Skeletal muscle satellite cell (primary cell): ENCODE measurements around the gene STX16.

Experiments used
- H3K27me3 ChIP-seq: 2 replicates; pipeline ENCODE4 v1.7.0; 2013; ENCODE audit warnings: low read length; ENCODE audit not compliant: control insufficient read depth, insufficient read depth
- H3K36me3 ChIP-seq: 2 replicates; pipeline ENCODE4 v1.7.0; 2013; ENCODE audit warnings: mild to moderate bottlenecking, control low read depth, low read length; ENCODE audit not compliant: insufficient read depth
- H3K4me1 ChIP-seq: 2 replicates; pipeline ENCODE4 v1.7.0; 2013; ENCODE audit warnings: low read length; ENCODE audit not compliant: control insufficient read depth, insufficient read depth
- H3K4me2 ChIP-seq: 2 replicates; pipeline ENCODE4 v1.7.0; 2013; ENCODE audit warnings: mild to moderate bottlenecking, low read length
- H3K4me3 ChIP-seq: 2 replicates; pipeline ENCODE4 v1.7.0; 2013; ENCODE audit warnings: low read length
- H3K9ac ChIP-seq: 2 replicates; pipeline ENCODE4 v1.7.0; 2013; ENCODE audit warnings: mild to moderate bottlenecking, low read depth, low read length, moderate library complexity
- H3K9me3 ChIP-seq: replicated peaks from 2 replicates; pipeline ENCODE4 v1.7.0; 2013; ENCODE audit warnings: mild to moderate bottlenecking, control low read depth, low read length

STX16 gene

GRCh38 chr20:58706150-58706892, 55.2 kb downstream of the STX16 start:
- Histone ChIP-seq H3K9ac (no peak overlapping the region), H3K4me2 (no peak overlapping the region), H3K4me3 (no peak overlapping the region), H3K27me3 (no peaks in the 10 kb centered on the region), H3K4me1 (no peaks in the 10 kb centered on the region), H3K36me3 (peaks cover 37% of the 10 kb centered on the region), H3K9me3 (no peaks in the 10 kb centered on the region)

GRCh38 chr20:58706975-58707681, 56.0 kb downstream of the STX16 start:
- no peaks in the 10 kb centered on the region for H3K4me1 ChIP-seq
- no peak overlapping the region for H3K4me3 ChIP-seq
- peaks cover 36% of the 10 kb centered on the region for H3K36me3 ChIP-seq
- H3K9me3 ChIP-seq, result no peaks in the 10 kb centered on the region
- H3K4me2 ChIP-seq, result no peak overlapping the region
- no peak overlapping the region for H3K9ac ChIP-seq
- no peaks in the 10 kb centered on the region for H3K27me3 ChIP-seq

GRCh38 chr20:58707770-58708169, 56.7 kb downstream of the STX16 start:
- H3K4me3 ChIP-seq, result no peak overlapping the region
- peaks cover 30% of the 10 kb centered on the region for H3K36me3 ChIP-seq
- no peak overlapping the region for H3K9ac ChIP-seq
- H3K27me3 ChIP-seq, result no peaks in the 10 kb centered on the region
- no peak overlapping the region for H3K4me2 ChIP-seq
- no peaks in the 10 kb centered on the region for H3K4me1 ChIP-seq
- no peaks in the 10 kb centered on the region for H3K9me3 ChIP-seq

GRCh38 chr20:58708246-58708931, 57.3 kb downstream of the STX16 start:
- H3K9ac ChIP-seq, result no peak overlapping the region
- no peaks in the 10 kb centered on the region for H3K27me3 ChIP-seq
- peaks cover 23% of the 10 kb centered on the region for H3K36me3 ChIP-seq
- no peaks in the 10 kb centered on the region for H3K9me3 ChIP-seq
- H3K4me3 ChIP-seq, result no peak overlapping the region
- H3K4me1 ChIP-seq, result no peaks in the 10 kb centered on the region
- H3K4me2 ChIP-seq, result no peak overlapping the region

GRCh38 chr20:58709013-58709702, 58.1 kb downstream of the STX16 start:
- Histone ChIP-seq H3K4me2 (no peak overlapping the region), H3K36me3 (peaks cover 16% of the 10 kb centered on the region), H3K9ac (no peak overlapping the region), H3K9me3 (no peaks in the 10 kb centered on the region), H3K27me3 (no peaks in the 10 kb centered on the region), H3K4me1 (no peaks in the 10 kb centered on the region), H3K4me3 (no peak overlapping the region)

- H3K4me1 ChIP-seq, result no peaks in the 10 kb centered on the region
- no peaks in the 10 kb centered on the region for H3K27me3 ChIP-seq
- no peaks in the 10 kb centered on the region for H3K9me3 ChIP-seq
- H3K36me3 ChIP-seq, result peaks cover 11% of the 10 kb centered on the region
- no peak overlapping the region for H3K4me2 ChIP-seq
- H3K4me3 ChIP-seq, result no peak overlapping the region
- H3K9ac ChIP-seq, result no peak overlapping the region
Observed at GRCh38 chr20:58709703-58710039, 58.6 kb downstream of the STX16 start.

- Histone ChIP-seq H3K4me2 (no peak overlapping the region), H3K4me1 (no peaks in the 10 kb centered on the region), H3K9ac (no peak overlapping the region), H3K4me3 (no peak overlapping the region), H3K36me3 (peaks cover 4% of the 10 kb centered on the region), H3K27me3 (no peaks in the 10 kb centered on the region), H3K9me3 (no peaks in the 10 kb centered on the region)
Observed at GRCh38 chr20:58710481-58711265, 59.6 kb downstream of the STX16 start.

GRCh38 chr20:58711266-58712051, 60.4 kb downstream of the STX16 start:
- Histone ChIP-seq H3K27me3 (no peaks in the 10 kb centered on the region), H3K4me1 (no peaks in the 10 kb centered on the region), H3K9ac (no peak overlapping the region), H3K4me3 (no peak overlapping the region), H3K9me3 (no peaks in the 10 kb centered on the region), H3K4me2 (no peak overlapping the region), H3K36me3 (no peaks in the 10 kb centered on the region)

GRCh38 chr20:58712151-58712791, 61.2 kb downstream of the STX16 start:
- no peaks in the 10 kb centered on the region for H3K27me3 ChIP-seq
- no peaks in the 10 kb centered on the region for H3K36me3 ChIP-seq
- no peaks in the 10 kb centered on the region for H3K4me1 ChIP-seq
- no peaks in the 10 kb centered on the region for H3K9me3 ChIP-seq
- H3K9ac ChIP-seq, result no peak overlapping the region
- no peak overlapping the region for H3K4me2 ChIP-seq
- no peak overlapping the region for H3K4me3 ChIP-seq
